HG03571 (cell line): Measurements from ENCODE around the gene BFSP2.
"Not testable (repeated sequence)": the region's sequence is repeated elsewhere in the genome, so short reads cannot be mapped to it uniquely, and the experiment has no call there.

Experiments
- ATAC-seq: cut with Tn5 transposase; IDR thresholded peaks from one replicate; pipeline ENCODE4 v1.9.1; 2021; ENCODE audit not compliant: unreplicated experiment

BFSP2 gene

DNA sequence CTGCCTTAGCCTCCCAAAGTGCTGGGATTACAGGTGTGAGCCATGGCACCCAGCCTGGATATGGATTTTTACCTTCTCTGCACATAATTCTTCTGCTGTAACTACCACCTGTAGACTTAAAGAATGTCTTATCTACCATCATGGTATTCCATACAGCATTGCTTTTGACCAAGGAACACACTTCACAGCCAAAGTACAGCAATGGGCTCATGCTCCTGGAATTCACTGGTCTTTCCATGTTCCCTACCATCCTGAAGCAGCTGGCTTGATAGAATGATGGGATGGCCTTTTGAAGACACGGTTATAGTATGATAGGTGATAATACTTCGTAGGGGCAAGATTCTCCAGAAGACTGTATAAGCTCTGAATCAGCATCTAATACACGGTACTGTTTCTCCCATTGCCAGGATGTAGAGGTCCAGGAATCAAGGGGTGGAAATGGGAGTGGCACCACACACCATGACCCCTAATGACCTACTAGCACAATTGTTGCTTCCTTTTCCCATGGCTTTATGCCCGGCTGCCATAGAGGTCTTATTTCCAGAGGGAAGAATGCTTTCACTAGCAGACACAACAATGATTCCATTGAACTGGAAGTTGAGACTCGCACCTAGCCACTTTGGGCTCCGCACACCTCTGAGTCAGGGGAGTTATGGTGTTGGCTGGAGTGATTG, 112.7 kb downstream of the BFSP2 start:
- ATAC-seq, result no peak

DNA sequence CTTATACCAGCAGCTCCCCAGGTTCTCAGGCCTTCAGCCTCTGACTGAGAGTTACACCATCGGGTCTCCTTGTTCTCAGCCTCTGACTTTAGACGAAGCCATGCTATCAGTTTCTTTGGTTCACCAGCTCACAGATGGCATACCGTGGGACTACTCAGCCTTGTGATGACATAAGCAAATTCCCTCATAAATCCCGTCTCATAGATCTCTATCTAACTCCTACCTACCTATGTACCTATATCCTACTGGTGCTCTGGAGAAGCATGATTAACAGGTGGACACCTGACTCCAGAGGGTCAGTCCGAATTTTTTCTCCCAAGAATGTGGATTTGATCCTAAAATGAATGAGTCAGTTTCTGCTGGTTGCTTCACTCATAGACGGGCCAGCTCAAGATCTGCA, 114.6 kb downstream of the BFSP2 start:
- ATAC-seq, result no peak

DNA sequence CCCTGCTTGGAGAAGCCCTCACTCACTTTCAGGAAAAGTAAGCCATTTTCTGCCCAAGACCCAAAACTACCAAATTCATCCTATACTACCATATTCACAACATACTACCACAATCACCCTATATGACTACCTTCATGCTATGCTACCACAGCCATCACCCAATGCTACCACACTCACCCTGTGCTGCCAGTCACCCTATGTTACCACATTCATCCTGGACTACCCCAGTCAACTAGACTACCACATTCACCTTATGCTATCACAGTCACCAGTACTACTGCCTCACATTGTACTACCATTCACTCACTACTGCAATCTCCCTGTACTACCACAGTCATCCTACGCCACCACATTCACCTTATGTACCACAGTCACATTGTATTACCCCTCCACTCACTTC, 115.3 kb downstream of the BFSP2 start:
- no peak for ATAC-seq

DNA sequence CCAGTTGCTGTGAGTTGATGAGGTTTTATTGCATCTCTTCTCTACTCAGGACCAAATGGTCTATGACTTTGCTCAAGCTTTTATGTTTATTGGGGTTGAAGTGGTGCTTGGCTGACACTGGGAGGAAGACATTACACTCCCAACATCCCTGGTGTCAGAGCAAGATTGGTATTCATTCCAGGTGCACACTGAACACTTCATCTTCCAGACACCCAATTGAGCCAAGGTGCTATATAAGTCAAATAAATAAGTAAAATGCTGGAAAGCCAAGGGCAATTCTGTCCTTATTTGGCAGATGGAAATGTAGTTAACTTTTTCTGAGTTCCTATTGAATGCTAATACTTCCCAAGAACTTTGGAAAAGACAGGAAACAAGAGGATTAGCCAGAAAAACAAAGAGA, 120.4 kb downstream of the BFSP2 start:
- ATAC-seq, result no peak

DNA sequence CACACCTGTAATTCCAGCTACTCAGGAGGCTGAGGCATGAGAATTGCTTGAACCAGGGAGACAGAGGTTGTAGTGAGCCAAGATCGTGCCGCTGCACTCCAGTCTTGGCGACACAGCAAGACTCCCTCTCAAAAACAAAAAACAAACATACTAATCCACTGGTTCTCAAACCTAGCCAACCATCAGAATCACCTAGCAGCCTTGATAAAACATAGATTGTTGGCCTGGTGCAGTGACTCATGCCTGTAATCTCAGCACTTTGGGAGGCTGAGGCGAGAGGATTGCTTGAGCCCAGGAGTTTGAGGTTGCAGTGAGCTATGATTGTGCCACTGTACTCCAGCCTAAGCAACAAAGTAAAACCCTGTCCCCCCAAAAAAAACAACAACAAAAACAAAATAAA, 121.1 kb downstream of the BFSP2 start:
- ATAC-seq, result not testable (repeated sequence)

DNA sequence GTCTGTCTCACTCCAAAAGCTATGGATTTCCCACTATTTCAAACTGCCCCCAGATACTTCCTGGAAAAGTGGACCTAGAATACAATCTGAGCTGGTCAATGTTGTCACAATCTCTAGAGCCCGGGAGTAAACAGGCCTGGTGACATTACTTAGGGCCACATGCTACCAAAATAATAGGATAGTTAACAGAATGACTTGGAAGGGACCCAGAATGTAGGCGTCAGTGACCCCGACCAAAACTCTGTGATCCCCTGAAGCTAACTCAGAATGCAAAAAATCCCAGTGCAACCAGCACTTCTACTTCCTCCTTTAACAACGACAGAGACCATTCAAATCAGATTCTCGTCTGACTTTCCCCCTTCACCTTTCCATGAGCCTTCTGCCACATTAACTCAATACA, 122.1 kb downstream of the BFSP2 start:
- ATAC-seq, result no peak

DNA sequence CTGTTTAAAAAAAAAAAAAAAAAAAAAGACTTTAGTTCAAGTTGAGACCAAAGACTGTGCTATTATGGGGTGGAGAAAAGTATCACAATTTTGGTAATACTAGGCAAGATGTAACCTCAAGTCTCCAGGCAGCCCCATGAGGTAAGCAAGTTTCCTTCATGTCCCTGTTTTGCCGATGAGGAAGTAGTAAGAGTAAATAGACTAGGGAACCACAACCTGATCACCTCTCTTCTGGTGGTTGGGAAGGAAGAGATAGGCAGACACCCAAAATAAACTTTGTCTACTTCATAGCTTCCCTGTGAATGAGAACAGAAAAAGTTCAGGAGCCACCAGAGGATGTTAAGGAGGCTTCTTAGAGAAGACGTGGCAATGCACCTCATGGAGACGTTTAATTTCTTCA, 123.9 kb downstream of the BFSP2 start:
- ATAC-seq, result not testable (repeated sequence)
